NCI-H2227 (cell line): ENCODE data around the gene ANKRD52.
"Not testable (repeated sequence)": the region's sequence is repeated elsewhere in the genome, so short reads cannot be mapped to it uniquely, and the experiment has no call there.

Source experiments
- DNase-seq: peaks from one replicate; lab custom pipeline; 2025; ENCODE audit not compliant: unreplicated experiment; lab: John Stamatoyannopoulos, UW

Gene ANKRD52

GRCh38 chr12:56258068-56258819, at the start of gene ANKRD52:
TSS of gene ANKRD52 (minus strand) at chr12:56258384. CDS start at chr12:56258269, 115 bp downstream.
- peak; percentile 77 for DNase-seq

- DNase-seq = no peak
Observed at GRCh38 chr12:56307221-56307965, 49.2 kb upstream of the ANKRD52 start.

- DNase-seq = no peak
Observed at GRCh38 chr12:56304872-56305590, 46.8 kb upstream of the ANKRD52 start.

- DNase-seq = no peak
Observed at GRCh38 chr12:56304276-56304675, 46.1 kb upstream of the ANKRD52 start.

GRCh38 chr12:56300644-56301464, 42.7 kb upstream of the ANKRD52 start:
- DNase-seq = peak; percentile 61

GRCh38 chr12:56299853-56300643, 41.9 kb upstream of the ANKRD52 start, which contains the start of gene CS:
TSS of gene CS (minus strand) at chr12:56300330. CDS start at chr12:56300201, 129 bp downstream.
- DNase-seq = peak; percentile 97

GRCh38 chr12:56299308-56299852, 41.2 kb upstream of the ANKRD52 start:
- DNase-seq = peak; percentile 27

GRCh38 chr12:56298828-56299227, 40.6 kb upstream of the ANKRD52 start:
- DNase-seq = no peak

GRCh38 chr12:56297400-56297799, 39.2 kb upstream of the ANKRD52 start:
- DNase-seq = no peak

- DNase-seq = no peak
Observed at GRCh38 chr12:56296295-56296694, 38.1 kb upstream of the ANKRD52 start.

- no peak for DNase-seq
Observed at GRCh38 chr12:56293795-56294194, 35.6 kb upstream of the ANKRD52 start.

- no peak for DNase-seq
Observed at GRCh38 chr12:56288705-56289387, 30.7 kb upstream of the ANKRD52 start.

GRCh38 chr12:56286044-56286830, 28.1 kb upstream of the ANKRD52 start:
- DNase-seq = no peak

- DNase-seq = not testable (repeated sequence)
Observed at GRCh38 chr12:56284263-56284662, 26.1 kb upstream of the ANKRD52 start.

- DNase-seq = no peak
Observed at GRCh38 chr12:56282579-56282978, 24.4 kb upstream of the ANKRD52 start.

GRCh38 chr12:56282030-56282429, 23.8 kb upstream of the ANKRD52 start:
- no peak for DNase-seq

- DNase-seq = no peak
Observed at GRCh38 chr12:56280849-56281248, 22.7 kb upstream of the ANKRD52 start.

- DNase-seq = no peak
Observed at GRCh38 chr12:56278905-56279304, 20.7 kb upstream of the ANKRD52 start.
